ENCODE results near the gene NPLOC4. TPM values are rescaled to one million over a fixed set of nuclear protein-coding genes. Genes with fewer than 3 reads are reported as not detected.

Gene NPLOC4
- polyA plus RNA-seq, 1 of the 3 experiments (the other 2 are of a cell fraction), result 88.6 TPM

DNA sequence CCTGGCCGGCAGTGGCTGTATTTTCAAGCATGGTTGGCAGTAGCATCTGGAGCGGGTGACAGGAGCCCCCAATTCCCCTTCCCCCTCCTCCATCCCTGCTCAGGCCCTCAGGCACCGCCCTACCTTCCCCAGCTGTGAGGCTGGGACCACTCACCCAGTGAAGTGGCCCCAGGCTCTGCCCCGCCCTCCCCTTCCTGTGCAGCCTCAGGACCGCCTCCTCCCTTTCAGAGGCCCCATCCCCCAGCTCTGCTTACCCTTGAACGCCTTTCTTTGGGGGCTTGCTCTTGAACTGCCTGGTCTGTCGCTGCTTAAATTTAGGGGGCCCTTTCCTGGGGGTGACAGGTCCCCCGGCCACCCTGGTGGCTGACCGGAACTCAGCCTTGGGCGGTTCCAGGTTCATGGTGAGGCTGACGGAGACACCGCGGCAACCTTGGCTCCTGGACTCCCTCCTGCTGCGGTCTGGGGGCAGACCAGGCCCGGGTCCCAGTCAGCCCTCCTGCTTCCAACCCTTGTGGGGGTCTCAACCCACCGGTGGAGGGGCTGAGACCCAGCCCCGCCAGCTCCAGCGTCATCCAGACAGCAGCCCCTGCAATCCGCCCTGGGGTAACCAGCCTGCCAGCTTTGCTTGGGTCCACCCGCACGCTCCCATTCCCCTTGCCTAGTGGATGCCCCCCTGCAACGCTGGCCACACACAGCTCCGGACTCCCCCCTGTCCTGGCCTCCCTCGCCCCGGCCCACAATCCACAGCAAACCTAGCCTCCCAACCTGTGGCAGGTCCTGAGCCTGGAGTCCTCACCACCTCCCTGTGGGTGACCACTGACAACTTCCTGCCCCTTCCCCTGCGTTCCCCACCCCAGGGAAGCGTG lies 16.2 kb upstream of the NPLOC4 start:
- Histone ChIP-seq H3K36me3 (replicated peaks in 1 of 2; ENCODE audit: control insufficient read depth in 1 of 2, insufficient read depth in 2 of 2, low read length in 1 of 2) (no peaks in the 10 kb centered on the region), H4K20me1 (ENCODE audit: insufficient read depth) (no peaks in the 10 kb centered on the region), H3K9ac (no peak overlapping the region), H3K27ac (ENCODE audit: low read depth in 2 of 2, low read length in 1 of 2) (no peak overlapping the region), H3F3A (replicated peaks; ENCODE audit: insufficient read depth) (no peaks in the 10 kb centered on the region), H3K4me3 (ENCODE audit: low read depth in 2 of 2, low read length in 1 of 2) (no peak overlapping the region), H3K4me1 (ENCODE audit: control insufficient read depth in 1 of 2, insufficient read depth in 2 of 2, low read depth in 1 of 2, low read length in 1 of 2) (peaks cover 6 to 7% of the 10 kb centered on the region in 2 experiments; a peak in 2 of 4 replicates), H3K79me2 (ENCODE audit: insufficient read depth) (no peaks in the 10 kb centered on the region), H2AFZ (ENCODE audit: low read depth) (no peak overlapping the region), H3K27me3 (ENCODE audit: insufficient read depth) (no peaks in the 10 kb centered on the region; the same call in 1 of the 2 replicates), H3K4me2 (no peak overlapping the region), H3K9me3 (peaks cover 3% of the 10 kb centered on the region; the same call in 1 of the 2 replicates), H3K9me2 (no peaks in the 10 kb centered on the region)
- POLR2A ChIA-PET, result no interaction called here
- CTCF ChIA-PET, result no interaction called here
- WGBS (ENCODE audit: low lambda C conversion rate), result 90% methylated on average over 20 of the region's 27 CpGs
- DNase-seq, result peak; percentile 56
- TF ChIP-seq USF2 (IDR thresholded peaks at IDR 0.05; ENCODE audit: borderline replicate concordance, low read depth, low read length) (no peak), MEF2A (IDR thresholded peaks at IDR 0.05; ENCODE audit: borderline replicate concordance, low read depth) (no peak), EP300 (IDR thresholded peaks at IDR 0.05; ENCODE audit: borderline replicate concordance in 1 of 2, low read depth in 1 of 2, low read length in 1 of 2) (no peak), NFIC (IDR thresholded peaks at IDR 0.05; ENCODE audit: borderline replicate concordance) (no peak), CTCF (IDR thresholded peaks at IDR 0.05) (no peak), POLR2AphosphoS5 (IDR thresholded peaks at IDR 0.05; ENCODE audit: low read depth, low read length) (no peak)

DNA sequence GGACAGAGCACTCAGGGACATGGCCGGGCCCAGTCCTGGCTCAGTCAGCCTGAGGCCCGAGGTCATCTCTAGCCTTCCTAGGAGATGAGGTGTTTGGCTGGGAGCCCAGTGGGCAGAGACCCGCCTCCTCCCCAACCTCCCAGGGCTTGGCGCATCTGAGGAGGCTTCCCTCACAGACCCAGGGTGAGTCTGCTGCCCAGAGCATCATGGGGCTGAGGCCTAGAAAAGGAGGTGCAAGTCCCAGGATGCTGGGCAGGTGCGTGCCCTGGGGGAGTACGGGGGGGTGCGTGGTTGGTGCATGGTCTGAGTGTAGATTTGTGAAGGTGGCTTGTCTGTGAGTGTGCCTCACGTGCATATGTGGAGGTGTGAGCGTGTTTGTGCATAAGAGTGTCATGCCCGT lies 14.8 kb upstream of the NPLOC4 start:
- Histone ChIP-seq H3K4me3 (ENCODE audit: low read depth in 2 of 2, low read length in 1 of 2) (no peak overlapping the region), H3F3A (replicated peaks; ENCODE audit: insufficient read depth) (peaks cover 3% of the 10 kb centered on the region), H3K4me1 (ENCODE audit: control insufficient read depth in 1 of 2, insufficient read depth in 2 of 2, low read depth in 1 of 2, low read length in 1 of 2) (peaks cover 6 to 7% of the 10 kb centered on the region in 2 experiments; a peak in 2 of 4 replicates), H3K27me3 (ENCODE audit: insufficient read depth) (no peaks in the 10 kb centered on the region; the same call in 1 of the 2 replicates), H3K9me3 (peaks cover 3% of the 10 kb centered on the region; the same call in 1 of the 2 replicates), H3K9ac (peak overlapping the region; percentile 61), H3K9me2 (no peaks in the 10 kb centered on the region), H3K4me2 (peak overlapping the region; percentile 76), H3K79me2 (ENCODE audit: insufficient read depth) (no peaks in the 10 kb centered on the region), H4K20me1 (ENCODE audit: insufficient read depth) (no peaks in the 10 kb centered on the region), H3K36me3 (replicated peaks in 1 of 2; ENCODE audit: control insufficient read depth in 1 of 2, insufficient read depth in 2 of 2, low read length in 1 of 2) (no peaks in the 10 kb centered on the region), H3K27ac (ENCODE audit: low read depth in 2 of 2, low read length in 1 of 2) (peak overlapping the region in 1 of 2 experiments; percentile 46; a peak in 2 of 4 replicates), H2AFZ (ENCODE audit: low read depth) (peak overlapping the region; percentile 85; the same call in 1 of the 2 replicates)
- DNase-seq, result peak; percentile 89
- CTCF ChIA-PET, result no interaction called here
- 48% methylated on average over 10 of the region's 10 CpGs for WGBS (ENCODE audit: low lambda C conversion rate)
- POLR2A ChIA-PET, result no interaction called here
- peak; percentile 26; the same call in 1 of the 2 replicates for TF ChIP-seq SIN3A (IDR thresholded peaks at IDR 0.05; ENCODE audit: borderline replicate concordance, low read depth, low read length)
- TF ChIP-seq MXI1 (IDR thresholded peaks at IDR 0.05; ENCODE audit: low read depth, low read length), result 0 out of 2 replicates have a peak, but pooled peaks have one; percentile 32
- TF ChIP-seq TAF1 (IDR thresholded peaks at IDR 0.05; ENCODE audit: borderline replicate concordance, low read depth, low read length), result peak; percentile 42; the same call in 1 of the 2 replicates
- no peak for TF ChIP-seq TEAD4 (IDR thresholded peaks at IDR 0.05; ENCODE audit: borderline replicate concordance, insufficient read depth)
- no peak for TF ChIP-seq YY1 (IDR thresholded peaks at IDR 0.05; ENCODE audit: low read depth)
- TF ChIP-seq REST (IDR thresholded peaks at IDR 0.05; ENCODE audit: low read depth, low read length), result 0 out of 2 replicates have a peak, but pooled peaks have one; percentile 36
- TF ChIP-seq MAX (IDR thresholded peaks at IDR 0.05; ENCODE audit: low read depth), result peak; percentile 76
- TF ChIP-seq POLR2AphosphoS5 (IDR thresholded peaks at IDR 0.05; ENCODE audit: low read depth, low read length), result peak; percentile 71
- peak; percentile 97 for TF ChIP-seq NFIC (IDR thresholded peaks at IDR 0.05; ENCODE audit: borderline replicate concordance)
- peak; percentile 60; the same call in 1 of the 2 replicates for TF ChIP-seq FOSL2 (IDR thresholded peaks at IDR 0.05; ENCODE audit: borderline replicate concordance, low read depth)
- peak; percentile 59; the same call in 1 of the 2 replicates for TF ChIP-seq TCF12 (IDR thresholded peaks at IDR 0.05)
- TF ChIP-seq, protein P1, sequence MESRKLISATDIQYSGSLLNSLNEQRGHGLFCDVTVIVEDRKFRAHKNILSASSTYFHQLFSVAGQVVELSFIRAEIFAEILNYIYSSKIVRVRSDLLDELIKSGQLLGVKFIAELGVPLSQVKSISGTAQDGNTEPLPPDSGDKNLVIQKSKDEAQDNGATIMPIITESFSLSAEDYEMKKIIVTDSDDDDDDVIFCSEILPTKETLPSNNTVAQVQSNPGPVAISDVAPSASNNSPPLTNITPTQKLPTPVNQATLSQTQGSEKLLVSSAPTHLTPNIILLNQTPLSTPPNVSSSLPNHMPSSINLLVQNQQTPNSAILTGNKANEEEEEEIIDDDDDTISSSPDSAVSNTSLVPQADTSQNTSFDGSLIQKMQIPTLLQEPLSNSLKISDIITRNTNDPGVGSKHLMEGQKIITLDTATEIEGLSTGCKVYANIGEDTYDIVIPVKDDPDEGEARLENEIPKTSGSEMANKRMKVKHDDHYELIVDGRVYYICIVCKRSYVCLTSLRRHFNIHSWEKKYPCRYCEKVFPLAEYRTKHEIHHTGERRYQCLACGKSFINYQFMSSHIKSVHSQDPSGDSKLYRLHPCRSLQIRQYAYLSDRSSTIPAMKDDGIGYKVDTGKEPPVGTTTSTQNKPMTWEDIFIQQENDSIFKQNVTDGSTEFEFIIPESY (IDR thresholded peaks at IDR 0.05; ENCODE audit: borderline replicate concordance, low read depth), result no peak

Data from SK-N-SH (cell line).